H1 (cell line): ENCODE measurements around the gene BTBD9. TPM values are rescaled to one million over a fixed set of nuclear protein-coding genes. Genes with fewer than 3 reads are reported as not detected.

Source experiments
- CTCF ChIA-PET: fragments of 300-600 bp; sonication (Branson Sonifier 250); formaldehyde crosslinking; loops from one replicate; lab custom pipeline; 2021; ENCODE audit not compliant: partially characterized antibody; lab: Charles Lee
- POLR2A ChIA-PET: fragments of 300-600 bp; sonication (Branson Sonifier 250); formaldehyde crosslinking; loops from one replicate; lab custom pipeline; 2021; ENCODE audit warnings: inconsistent platforms; ENCODE audit not compliant: partially characterized antibody; lab: Charles Lee
- DNase-seq, 2 experiments: peaks; one replicate each; pipeline versions ENCODE4 v3.0.0 to v3.0.0-alpha.2; 2010 to 2022; ENCODE audit warnings: low spot score in 2 of 2, low read depth in 1 of 2, mixed read lengths in 1 of 2
- FAIRE-seq: peaks from 2 replicates; lab custom pipeline; 2011; peaks lifted over from hg19 to GRCh38; lab: Jason Lieb, UNC
- H2AFZ ChIP-seq: 2 replicates; pipeline ENCODE4 v1.8.1; 2012; ENCODE audit warnings: low read length, inconsistent platforms
- H2AK5ac ChIP-seq: 2 replicates; pipeline ENCODE4 v1.6.1; 2013; ENCODE audit warnings: low read depth, low read length
- H2BK120ac ChIP-seq: replicated peaks from 2 replicates; pipeline ENCODE3; 2013; ENCODE audit warnings: low read depth, low read length, inconsistent platforms
- H2BK12ac ChIP-seq: 2 replicates; pipeline ENCODE4 v1.6.1; 2013; ENCODE audit warnings: low read depth, low read length
- H2BK15ac ChIP-seq: 2 replicates; pipeline ENCODE4 v1.6.1; 2013; ENCODE audit warnings: low read length
- H2BK20ac ChIP-seq: 2 replicates; pipeline ENCODE4 v1.6.1; 2013; ENCODE audit warnings: low read length
- H2BK5ac ChIP-seq: 2 replicates; pipeline ENCODE4 v1.6.1; 2013; ENCODE audit warnings: low read depth, low read length
- H3K14ac ChIP-seq: 2 replicates; pipeline ENCODE4 v1.6.1; 2013; ENCODE audit warnings: inconsistent platforms; ENCODE audit not compliant: insufficient read length
- H3K18ac ChIP-seq: 2 replicates; pipeline ENCODE4 v1.6.1; 2013; ENCODE audit warnings: low read length; ENCODE audit errors: extremely low read depth
- H3K23ac ChIP-seq: 2 replicates; pipeline ENCODE4 v1.6.1; 2013; ENCODE audit warnings: inconsistent platforms; ENCODE audit not compliant: insufficient read length
- H3K23me2 ChIP-seq: 2 replicates; pipeline ENCODE4 v1.6.1; 2013; ENCODE audit warnings: low read depth, low read length
- H3K27ac ChIP-seq: 2 replicates; pipeline ENCODE4 v1.6.1; 2011; ENCODE audit warnings: low read depth, low read length, inconsistent platforms
- H3K27me3 ChIP-seq, 4 experiments: replicated peaks in 1 of 4; 1 replicate in 1 of 4; 2 replicates in 3 of 4; pipeline versions ENCODE4 v1.6.1 to v1.8.1; 2011 to 2013; ENCODE audit warnings: low read length in 3 of 4, mild to moderate bottlenecking in 3 of 4, inconsistent platforms in 2 of 4, mixed read lengths in 2 of 4, moderate library complexity in 1 of 4; ENCODE audit not compliant: control insufficient read depth in 3 of 4, insufficient read depth in 3 of 4; ENCODE audit errors: extremely low read depth in 1 of 4
- H3K36me3 ChIP-seq, 4 experiments: 2 replicates each; pipeline versions ENCODE4 v1.6.1 to v1.8.1; 2011 to 2013; ENCODE audit warnings: mild to moderate bottlenecking in 4 of 4, low read length in 3 of 4, moderate library complexity in 2 of 4, control low read depth in 1 of 4, inconsistent platforms in 1 of 4; ENCODE audit not compliant: insufficient read depth in 4 of 4, control insufficient read depth in 2 of 4
- H3K4ac ChIP-seq: replicated peaks from 2 replicates; pipeline ENCODE3; 2013; ENCODE audit warnings: low read length, low read depth, mixed read lengths, inconsistent platforms; ENCODE audit not compliant: insufficient read length
- H3K4me1 ChIP-seq, 4 experiments: replicated peaks in 1 of 4; 1 replicate in 1 of 4; 2 replicates in 3 of 4; pipeline versions ENCODE4 v1.6.1 to v1.8.1; 2011 to 2013; ENCODE audit warnings: low read length in 3 of 4, inconsistent platforms in 2 of 4, mixed read lengths in 1 of 4; ENCODE audit not compliant: insufficient read depth in 4 of 4, control insufficient read depth in 3 of 4
- H3K4me2 ChIP-seq, 2 experiments: 2 replicates each; pipeline versions ENCODE4 v1.6.1 to v1.8.1; 2011 to 2013; ENCODE audit warnings: low read depth in 2 of 2, low read length in 2 of 2, control low read depth in 1 of 2, inconsistent platforms in 1 of 2, mild to moderate bottlenecking in 1 of 2; ENCODE audit not compliant: insufficient read depth in 1 of 2
- H3K4me3 ChIP-seq, 4 experiments: fragments of 200-600, 300-600 bp in 1 of 4; sonication (generic), shearing (Covaris generic), sonication (Bioruptor Twin) in 1 of 4; 2 replicates each; pipeline versions ENCODE4 v1.5.1 to v1.8.1; 2011 to 2016; ENCODE audit warnings: low read length in 4 of 4, low read depth in 3 of 4, control low read depth in 2 of 4, inconsistent platforms in 2 of 4, mild to moderate bottlenecking in 2 of 4, mixed read lengths in 1 of 4, moderate library complexity in 1 of 4; ENCODE audit not compliant: insufficient read depth in 2 of 4; ENCODE audit errors: extremely low read depth in 1 of 4
- H3K56ac ChIP-seq: replicated peaks from 2 replicates; pipeline ENCODE3; 2013; ENCODE audit warnings: low read depth, mild to moderate bottlenecking, mixed read lengths, low read length, inconsistent platforms; ENCODE audit not compliant: insufficient read length
- H3K79me1 ChIP-seq: 2 replicates; pipeline ENCODE4 v1.6.1; 2013; ENCODE audit warnings: low read depth, low read length, control low read depth
- H3K79me2 ChIP-seq, 2 experiments: 2 replicates each; pipeline versions ENCODE4 v1.6.1 to v1.8.1; 2012 to 2013; ENCODE audit warnings: low read length in 2 of 2, mild to moderate bottlenecking in 2 of 2, inconsistent platforms in 1 of 2; ENCODE audit not compliant: insufficient read depth in 2 of 2, control insufficient read depth in 1 of 2
- H3K9ac ChIP-seq, 4 experiments: replicated peaks in 1 of 4; 1 replicate in 1 of 4; 2 replicates in 3 of 4; pipeline versions ENCODE4 v1.6.1 to v1.8.1; 2011 to 2013; ENCODE audit warnings: low read depth in 3 of 4, low read length in 3 of 4, control low read depth in 2 of 4, mild to moderate bottlenecking in 2 of 4, moderate library complexity in 2 of 4, inconsistent platforms in 1 of 4; ENCODE audit errors: extremely low read depth in 1 of 4
- H3K9me3 ChIP-seq, 2 experiments: 2 replicates each; pipeline versions ENCODE4 v1.6.1 to v1.8.1; 2012 to 2013; ENCODE audit warnings: mild to moderate bottlenecking in 2 of 2, moderate library complexity in 2 of 2, control low read depth in 1 of 2, inconsistent platforms in 1 of 2, low read depth in 1 of 2, low read length in 1 of 2, mixed read lengths in 1 of 2; ENCODE audit not compliant: insufficient read depth in 2 of 2
- H4K20me1 ChIP-seq, 2 experiments: replicated peaks in 1 of 2; 2 replicates each; pipeline versions ENCODE3 to v1.8.1; 2011 to 2013; ENCODE audit warnings: inconsistent platforms in 2 of 2, low read length in 2 of 2, mild to moderate bottlenecking in 1 of 2; ENCODE audit not compliant: insufficient read depth in 2 of 2, control insufficient read depth in 1 of 2
- H4K5ac ChIP-seq: 2 replicates; pipeline ENCODE4 v1.6.1; 2013; ENCODE audit warnings: low read length, low read depth, mixed read lengths, inconsistent platforms; ENCODE audit not compliant: insufficient read length
- H4K8ac ChIP-seq: 2 replicates; pipeline ENCODE4 v1.8.0; 2013; ENCODE audit warnings: mild to moderate bottlenecking, moderate library complexity, low read length, inconsistent platforms; ENCODE audit not compliant: insufficient read depth; ENCODE audit errors: extremely low read depth
- H4K91ac ChIP-seq: replicated peaks from 2 replicates; pipeline ENCODE3; 2013; ENCODE audit warnings: low read length, mixed read lengths, inconsistent platforms; ENCODE audit not compliant: insufficient read length
- BACH1 ChIP-seq: IDR thresholded peaks from 2 replicates; pipeline ENCODE4 v1.6.1; 2012; ENCODE audit warnings: low read length, improper control_type of control experiment
- BRCA1 ChIP-seq: IDR thresholded peaks from 2 replicates; pipeline ENCODE4 v1.6.1; 2012; ENCODE audit warnings: low read depth, low read length, improper control_type of control experiment
- CEBPB ChIP-seq: IDR thresholded peaks from 2 replicates; pipeline ENCODE4 v1.6.1; 2012; ENCODE audit warnings: low read depth, low read length
- EZH2 ChIP-seq: fragments of 200-600 bp; sonication (generic); IDR thresholded peaks from 2 replicates; pipeline ENCODE4 v1.7.1; 2012; ENCODE audit warnings: low read depth, mild to moderate bottlenecking, moderate library complexity, low read length, inconsistent platforms; ENCODE audit not compliant: severe bottlenecking
- JUND ChIP-seq: IDR thresholded peaks from 2 replicates; pipeline ENCODE4 v1.6.1; 2011; ENCODE audit warnings: mild to moderate bottlenecking, improper control_type of control experiment, low read length
- NRF1 ChIP-seq: IDR thresholded peaks from 2 replicates; pipeline ENCODE4 v1.6.1; 2011; ENCODE audit warnings: mild to moderate bottlenecking, low read depth, low read length, improper control_type of control experiment
- POLR2AphosphoS5 ChIP-seq: IDR thresholded peaks from 2 replicates; pipeline ENCODE4 v1.6.1; 2011; ENCODE audit warnings: low read depth, low read length
- RBBP5 ChIP-seq: IDR thresholded peaks from 2 replicates; pipeline ENCODE4 v1.7.1; 2012; ENCODE audit warnings: low read depth, mild to moderate bottlenecking, inconsistent platforms, low read length, moderate library complexity, borderline replicate concordance
- SAP30 ChIP-seq: fragments of 300-600 bp; sonication (generic); IDR thresholded peaks from 2 replicates; pipeline ENCODE4 v1.7.1; 2012; ENCODE audit warnings: low read length, moderate library complexity, mild to moderate bottlenecking, inconsistent platforms; ENCODE audit not compliant: insufficient read depth, insufficient replicate concordance
- SIRT6 ChIP-seq: IDR thresholded peaks from one replicate; pipeline ENCODE4 v1.7.1; 2012; ENCODE audit warnings: low read length, inconsistent platforms
- SIX5 ChIP-seq: IDR thresholded peaks from 2 replicates; pipeline ENCODE4 v1.6.1; 2011; ENCODE audit warnings: mild to moderate bottlenecking, low read depth, low read length
- SP4 ChIP-seq: IDR thresholded peaks from 2 replicates; pipeline ENCODE4 v1.6.1; 2012; ENCODE audit warnings: low read length, inconsistent platforms
- SUZ12 ChIP-seq: fragments of 200-600 bp; sonication (generic); IDR thresholded peaks from 2 replicates; pipeline ENCODE4 v1.6.1; 2012; ENCODE audit warnings: mild to moderate bottlenecking, inconsistent platforms, low read length, moderate library complexity, mixed read lengths
- TCF12 ChIP-seq: IDR thresholded peaks from 2 replicates; pipeline ENCODE4 v1.6.1; 2011; ENCODE audit warnings: low read depth, mild to moderate bottlenecking, low read length
- TEAD4 ChIP-seq: IDR thresholded peaks from 2 replicates; pipeline ENCODE4 v1.6.1; 2012; ENCODE audit warnings: low read depth, low read length, inconsistent platforms, mixed read lengths
- WGBS, 2 experiments: shearing (Covaris generic) in 1 of 2; methylation state at CpG; one replicate each; pipeline versions ENCODE4 v1.1.6 to v1.1.7; 2013 to 2015; ENCODE audit warnings: low lambda C conversion rate in 2 of 2, mixed read lengths in 2 of 2, inconsistent platforms in 1 of 2, low coverage in 1 of 2, missing lambda C conversion rate in 1 of 2; ENCODE audit not compliant: insufficient replicate concordance in 2 of 2, insufficient coverage in 1 of 2, insufficient read length in 1 of 2; ENCODE audit errors: extremely low coverage in 1 of 2, missing lambda C conversion rate in 1 of 2; 5-methylcytosine and 5-hydroxymethylcytosine counted together
- polyA plus RNA-seq, 7 experiments: library from polyadenylated mRNA; depleted of rRNA in 3 of 7; stranded (reverse) in 5 of 7; unstranded in 2 of 7; fragments of >200 nt in 5 of 7; fragments of 200-250 nt in 2 of 7; gene quantifications; 1 replicate in 5 of 7; 2 replicates in 1 of 7; 4 replicates in 1 of 7; pipeline versions ENCODE4 v1.2.1 to v1.2.3, GENCODE V29; 2011 to 2013; ENCODE audit warnings: missing spikeins in 2 of 7, mixed read lengths in 2 of 7
- total RNA-seq: library from RNA; stranded (reverse); fragmentation: NEBNext Ultra II Directional; extraction: Animal tissue kit (Norgen Biotek cat#: 25700); gene quantifications from 2 replicates; pipeline ENCODE4 v1.2.1, GENCODE V29; 2021

BTBD9 gene
- total and polyA plus RNA-seq, 2 of the 8 experiments (the other 6 are each of a cell fraction or from before 2014, with no cell fraction given) = 0.92 to 4.1 TPM

DNA sequence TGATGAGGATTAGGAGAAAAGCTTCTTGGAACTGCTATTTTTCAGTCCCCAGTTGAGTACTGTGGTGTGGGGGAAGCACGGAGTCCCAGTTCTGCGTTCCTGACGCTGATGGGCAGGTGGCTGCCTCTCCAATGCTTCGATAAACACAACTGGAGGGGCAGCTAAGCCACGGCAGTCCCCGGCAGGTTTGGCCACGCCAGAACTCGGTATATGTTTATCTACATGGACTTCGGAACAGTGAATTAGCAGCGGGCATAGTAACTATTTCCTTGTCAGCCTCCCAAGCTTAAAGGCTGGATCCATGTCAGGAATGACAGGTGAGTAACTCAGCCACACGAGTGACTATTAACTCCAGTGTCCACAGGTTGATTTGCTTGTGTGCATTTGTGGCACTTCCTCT is 465.8 kb downstream of the BTBD9 start:
- H4K5ac ChIP-seq = no peak overlapping the region
- H3K4ac ChIP-seq = no peak overlapping the region
- no peak overlapping the region for H2AK5ac ChIP-seq
- no peak overlapping the region for H3K4me3 ChIP-seq
- no peak overlapping the region for H3K9ac ChIP-seq
- ChIA-PET POLR2A (no interaction called here), CTCF (interaction anchor here (1.0 to 1.1 kb wide), 2 partner anchors 149 to 320 kb away, joined by 3 to 5 read pairs; no protein-coding TSS in a partner anchor)
- no peaks in the 10 kb centered on the region for H3K23me2 ChIP-seq
- no peak overlapping the region for H2AFZ ChIP-seq
- no peak for DNase-seq
- H3K4me2 ChIP-seq = no peak overlapping the region
- H3K79me1 ChIP-seq = no peaks in the 10 kb centered on the region
- no peak overlapping the region for H4K8ac ChIP-seq
- H4K91ac ChIP-seq = no peak overlapping the region
- 89% methylated on average over 11 of the region's 11 CpGs; no CpG with 5 or more reads in 1 of the 2 experiments for WGBS, 2 experiments
- peaks cover 0 to 24% (median 7%) of the 10 kb centered on the region in 4 experiments; a peak in 6 of 7 replicates for H3K4me1 ChIP-seq
- H2BK20ac ChIP-seq = no peak overlapping the region
- H3K36me3 ChIP-seq = no peaks in the 10 kb centered on the region
- no peak overlapping the region for H3K27ac ChIP-seq
- H3K9me3 ChIP-seq = no peaks in the 10 kb centered on the region
- H4K20me1 ChIP-seq = peaks cover 0 to 2% of the 10 kb centered on the region in 2 experiments
- H2BK120ac ChIP-seq = no peak overlapping the region
- no peak for FAIRE-seq
- no peaks in the 10 kb centered on the region for H3K79me2 ChIP-seq
- H3K56ac ChIP-seq = no peak overlapping the region
- H2BK15ac ChIP-seq = 0 out of 2 replicates have a peak overlapping the region, but pooled peaks have one; percentile 88
- no peak overlapping the region for H3K14ac ChIP-seq
- H3K18ac ChIP-seq = no peak overlapping the region
- no peak overlapping the region for H3K23ac ChIP-seq
- no peaks in the 10 kb centered on the region for H3K27me3 ChIP-seq
- H2BK5ac ChIP-seq = no peak overlapping the region
- H2BK12ac ChIP-seq = no peak overlapping the region
- TF ChIP-seq BACH1 = no peak
- no peak for TF ChIP-seq TEAD4
- TF ChIP-seq JUND = no peak
- TF ChIP-seq SIX5 = no peak
- no peak for TF ChIP-seq NRF1
- TF ChIP-seq TCF12 = no peak
- no peak for TF ChIP-seq BRCA1
- no peak for TF ChIP-seq CEBPB
- TF ChIP-seq SAP30 = no peak
- TF ChIP-seq SP4 = no peak
- TF ChIP-seq SUZ12 = no peak
- no peak for TF ChIP-seq RBBP5
- TF ChIP-seq EZH2 = no peak
- no peak for TF ChIP-seq SIRT6
- TF ChIP-seq POLR2AphosphoS5 = no peak
